ENCODE data around the gene TLR9.

- TF ChIP-seq, protein P1, sequence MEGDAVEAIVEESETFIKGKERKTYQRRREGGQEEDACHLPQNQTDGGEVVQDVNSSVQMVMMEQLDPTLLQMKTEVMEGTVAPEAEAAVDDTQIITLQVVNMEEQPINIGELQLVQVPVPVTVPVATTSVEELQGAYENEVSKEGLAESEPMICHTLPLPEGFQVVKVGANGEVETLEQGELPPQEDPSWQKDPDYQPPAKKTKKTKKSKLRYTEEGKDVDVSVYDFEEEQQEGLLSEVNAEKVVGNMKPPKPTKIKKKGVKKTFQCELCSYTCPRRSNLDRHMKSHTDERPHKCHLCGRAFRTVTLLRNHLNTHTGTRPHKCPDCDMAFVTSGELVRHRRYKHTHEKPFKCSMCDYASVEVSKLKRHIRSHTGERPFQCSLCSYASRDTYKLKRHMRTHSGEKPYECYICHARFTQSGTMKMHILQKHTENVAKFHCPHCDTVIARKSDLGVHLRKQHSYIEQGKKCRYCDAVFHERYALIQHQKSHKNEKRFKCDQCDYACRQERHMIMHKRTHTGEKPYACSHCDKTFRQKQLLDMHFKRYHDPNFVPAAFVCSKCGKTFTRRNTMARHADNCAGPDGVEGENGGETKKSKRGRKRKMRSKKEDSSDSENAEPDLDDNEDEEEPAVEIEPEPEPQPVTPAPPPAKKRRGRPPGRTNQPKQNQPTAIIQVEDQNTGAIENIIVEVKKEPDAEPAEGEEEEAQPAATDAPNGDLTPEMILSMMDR (IDR thresholded peaks at IDR 0.05): peak in 3 of 4 experiments; percentile 88 to 92 (median 92)
- TF ChIP-seq EP300 (IDR thresholded peaks at IDR 0.05) (no peak), POLR2A (IDR thresholded peaks at IDR 0.05) (no peak)
Measured at GRCh38 chr3:52231502-52232278, 6.2 kb upstream of the TLR9 start.

All from gastroesophageal sphincter (tissue), 3 donors.